WERI-Rb-1 (cell line): Measurements from ENCODE around the gene SLC35A1.

Experiments used
- DNase-seq: peaks from one replicate; pipeline ENCODE4 v3.0.0-alpha.2; 2020
- H3K27ac ChIP-seq: fragments of 250-450 bp; sonication (Bioruptor Pico); 2 replicates; pipeline ENCODE4 v1.5.1; 2020; ENCODE audit warnings: mild to moderate bottlenecking, moderate library complexity
- H3K27me3 ChIP-seq: fragments of 250-450 bp; sonication (Bioruptor Pico); 2 replicates; pipeline ENCODE4 v1.5.1; 2021; ENCODE audit warnings: mild to moderate bottlenecking, low read depth, moderate library complexity; ENCODE audit not compliant: insufficient read depth, severe bottlenecking
- H3K36me3 ChIP-seq: fragments of 250-450 bp; sonication (Bioruptor Pico); 2 replicates; pipeline ENCODE4 v1.5.1; 2020; ENCODE audit warnings: mild to moderate bottlenecking, moderate library complexity
- H3K4me3 ChIP-seq: 2 replicates; pipeline ENCODE4 v1.5.1; 2011; ENCODE audit warnings: low read depth, mild to moderate bottlenecking, control low read depth, low read length
- H3K9me3 ChIP-seq: fragments of 250-450 bp; sonication (Bioruptor Pico); 2 replicates; pipeline ENCODE4 v1.5.1; 2021; ENCODE audit warnings: mild to moderate bottlenecking, moderate library complexity; ENCODE audit not compliant: severe bottlenecking
- CTCF ChIP-seq: IDR thresholded peaks from 2 replicates; pipeline ENCODE4 v1.5.1; 2011; ENCODE audit warnings: low read depth, mild to moderate bottlenecking, control low read depth, inconsistent platforms, low read length

The SLC35A1 gene

DNA sequence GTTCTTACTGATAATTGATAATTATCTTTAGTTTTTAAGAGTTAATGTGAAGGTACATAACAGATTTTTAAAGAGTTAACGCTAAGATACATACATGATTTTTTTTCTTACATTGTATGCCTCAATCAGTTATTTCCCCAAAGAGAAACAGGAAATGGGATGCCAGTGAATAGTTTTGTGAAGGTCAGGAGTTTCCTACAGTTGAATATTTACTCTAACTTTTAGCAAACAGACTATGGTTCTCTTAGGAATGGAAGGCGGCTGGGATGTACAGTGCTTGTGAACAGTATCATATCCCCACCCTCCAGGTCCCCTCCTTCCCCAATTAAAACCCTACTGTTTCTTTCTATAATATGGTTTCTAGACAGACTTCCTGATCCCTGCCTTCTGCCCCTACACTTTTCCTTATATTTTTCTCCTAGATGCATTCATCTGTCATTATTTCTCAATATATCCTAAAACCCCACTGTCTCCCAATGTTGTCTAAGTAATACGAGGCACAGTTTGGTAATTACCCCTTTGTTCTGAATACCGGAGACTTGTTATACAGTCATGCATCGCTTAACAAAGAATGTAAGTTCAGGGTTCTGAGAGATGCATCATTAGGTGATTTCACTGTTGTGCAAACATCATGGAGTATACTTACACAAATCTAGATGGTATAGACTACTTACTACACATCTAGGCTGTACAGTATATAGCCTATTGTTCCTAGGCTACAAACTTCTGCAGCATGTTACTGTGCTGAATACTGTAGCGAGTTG lies 29.2 kb downstream of the SLC35A1 start:
- Histone ChIP-seq H3K36me3 (peaks cover 9% of the 10 kb centered on the region), H3K9me3 (no peaks in the 10 kb centered on the region), H3K27me3 (no peaks in the 10 kb centered on the region), H3K27ac (no peak overlapping the region), H3K4me3 (no peak overlapping the region)
- TF ChIP-seq CTCF: no peak
- DNase-seq: no peak

- no peak for DNase-seq
- Histone ChIP-seq H3K27ac (no peak overlapping the region), H3K27me3 (no peaks in the 10 kb centered on the region), H3K9me3 (no peaks in the 10 kb centered on the region), H3K36me3 (peaks cover 9% of the 10 kb centered on the region), H3K4me3 (no peak overlapping the region)
- TF ChIP-seq CTCF: no peak
These were observed 31.7 kb downstream of the SLC35A1 start for GRCh38 chr6:87504441-87504840.

GRCh38 chr6:87514831-87515230 lies 42.1 kb downstream of the SLC35A1 start:
- Histone ChIP-seq H3K27me3 (no peaks in the 10 kb centered on the region), H3K27ac (no peak overlapping the region), H3K36me3 (peaks cover 44% of the 10 kb centered on the region), H3K4me3 (no peak overlapping the region), H3K9me3 (no peaks in the 10 kb centered on the region)
- DNase-seq: no peak
- no peak for TF ChIP-seq CTCF

DNA sequence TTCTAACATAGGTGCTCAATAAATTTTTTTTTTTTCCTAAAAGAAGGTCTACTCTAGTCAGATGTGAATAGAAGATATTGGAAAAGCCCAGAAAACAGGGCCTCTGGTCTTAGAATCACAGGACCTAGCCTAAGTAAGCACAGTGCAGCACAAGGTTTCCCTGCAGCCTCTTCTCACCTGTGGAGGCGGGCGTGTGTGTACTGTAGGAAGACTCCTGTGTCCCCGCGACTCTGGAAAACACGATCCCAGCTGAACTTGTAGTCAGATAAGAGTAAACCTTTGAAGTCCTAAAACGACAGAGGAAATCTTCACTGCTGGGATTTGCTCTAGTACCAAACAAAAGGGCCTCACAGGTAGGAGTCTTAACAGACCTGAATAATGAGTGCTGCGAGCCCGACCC lies 45.7 kb downstream of the SLC35A1 start:
- Histone ChIP-seq H3K9me3 (no peaks in the 10 kb centered on the region), H3K4me3 (no peak overlapping the region), H3K36me3 (peaks cover 33% of the 10 kb centered on the region), H3K27ac (no peak overlapping the region), H3K27me3 (no peaks in the 10 kb centered on the region)
- DNase-seq: no peak
- TF ChIP-seq CTCF: no peak

DNA sequence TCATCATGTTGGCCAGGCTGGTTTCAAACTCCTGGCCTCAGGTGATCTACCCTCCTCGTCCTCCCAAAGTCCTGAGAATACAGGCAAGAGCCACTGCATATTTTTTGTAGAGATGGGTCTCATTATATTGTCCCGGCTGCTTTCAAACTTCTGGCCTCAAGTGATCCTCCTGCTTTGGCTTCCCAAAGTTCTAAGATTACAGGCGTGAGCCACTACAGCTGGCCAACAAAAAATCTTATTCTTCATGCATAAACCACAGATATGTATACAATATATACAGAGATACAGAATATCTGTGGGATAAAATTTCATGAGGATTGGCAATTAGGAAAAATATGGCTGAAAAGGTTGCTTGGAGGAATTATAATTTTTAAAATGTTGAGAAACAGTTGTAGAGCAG lies 49.9 kb downstream of the SLC35A1 start:
- no peaks in the 10 kb centered on the region for H3K9me3 ChIP-seq
- peaks cover 21% of the 10 kb centered on the region for H3K36me3 ChIP-seq
- no peak overlapping the region for H3K4me3 ChIP-seq
- no peak for TF ChIP-seq CTCF
- H3K27me3 ChIP-seq: no peaks in the 10 kb centered on the region
- no peak for DNase-seq
- H3K27ac ChIP-seq: no peak overlapping the region

- Histone ChIP-seq H3K36me3 (peaks cover 16% of the 10 kb centered on the region), H3K4me3 (no peak overlapping the region)
These were observed 56.4 kb downstream of the SLC35A1 start for GRCh38 chr6:87529221-87529620.

More at GRCh38 chr6:87529221-87529620, 56.4 kb downstream of the SLC35A1 start:
- Histone ChIP-seq H3K27ac (no peak overlapping the region), H3K27me3 (no peaks in the 10 kb centered on the region), H3K9me3 (no peaks in the 10 kb centered on the region)
- no peak for TF ChIP-seq CTCF
- DNase-seq: no peak
